Peyer's patch (tissue), 4 donors: ENCODE measurements around the gene MAD1L1. TPM values are rescaled to one million over a fixed set of nuclear protein-coding genes. Genes with fewer than 3 reads are reported as not detected.

Experiments
- DNase-seq, 3 donors: peaks; one replicate each; pipeline ENCODE4 v3.0.0-alpha.2; 2017 to 2019
- H3K27ac ChIP-seq, 4 donors: fragments of 200-600 bp; sonication (generic); one replicate each; pipeline ENCODE4 v1.5.1; 2016 to 2019
- H3K27me3 ChIP-seq, 2 donors: fragments of 200-600 bp; sonication (generic); one replicate each; pipeline ENCODE4 v1.5.1; 2019
- H3K36me3 ChIP-seq, 3 donors: fragments of 200-600 bp; sonication (generic); one replicate each; pipeline ENCODE4 v1.5.1; 2016 to 2019
- H3K4me1 ChIP-seq, 4 donors: fragments of 200-600 bp; sonication (generic); one replicate each; pipeline ENCODE4 v1.5.1; 2016 to 2019
- H3K4me3 ChIP-seq, 4 donors: fragments of 200-600 bp; sonication (generic); 1 replicate in 3 of 4; 2 replicates in 1 of 4; pipeline ENCODE4 v1.5.1; 2016 to 2019; ENCODE audit warnings: mild to moderate bottlenecking in 1 of 4
- H3K9me3 ChIP-seq, 4 donors: fragments of 200-600 bp; sonication (generic); one replicate each; pipeline ENCODE4 v1.5.1; 2016 to 2019; ENCODE audit warnings: mild to moderate bottlenecking in 1 of 4
- POLR2A ChIP-seq, 2 donors: fragments of 450-650 bp; IDR thresholded peaks; one replicate each; pipeline ENCODE4 v1.5.1; 2017; ENCODE audit warnings: antibody characterized with exemption in 2 of 2, mild to moderate bottlenecking in 2 of 2, moderate library complexity in 2 of 2
- total RNA-seq, 4 donors: library from RNA; depleted of rRNA; stranded (reverse); fragments of >200 nt; gene quantifications; one replicate each; pipeline ENCODE4 v1.1.0, GENCODE V29; 2016
- TF ChIP-seq, protein P1 (sequence below), 6 experiments: fragments of 450-650 bp in 4 of 6; fragments of 200-600 bp in 2 of 6; sonication (generic) in 1 of 6; IDR thresholded peaks; one replicate each; pipeline ENCODE4 v1.5.1; 2017 to 2019; ENCODE audit warnings: antibody characterized with exemption in 6 of 6, mild to moderate bottlenecking in 3 of 6, moderate library complexity in 1 of 6

MAD1L1 gene
- total RNA-seq, 4 donors from 2014 or later: 43.9 to 417 (median 59.1) TPM

DNA sequence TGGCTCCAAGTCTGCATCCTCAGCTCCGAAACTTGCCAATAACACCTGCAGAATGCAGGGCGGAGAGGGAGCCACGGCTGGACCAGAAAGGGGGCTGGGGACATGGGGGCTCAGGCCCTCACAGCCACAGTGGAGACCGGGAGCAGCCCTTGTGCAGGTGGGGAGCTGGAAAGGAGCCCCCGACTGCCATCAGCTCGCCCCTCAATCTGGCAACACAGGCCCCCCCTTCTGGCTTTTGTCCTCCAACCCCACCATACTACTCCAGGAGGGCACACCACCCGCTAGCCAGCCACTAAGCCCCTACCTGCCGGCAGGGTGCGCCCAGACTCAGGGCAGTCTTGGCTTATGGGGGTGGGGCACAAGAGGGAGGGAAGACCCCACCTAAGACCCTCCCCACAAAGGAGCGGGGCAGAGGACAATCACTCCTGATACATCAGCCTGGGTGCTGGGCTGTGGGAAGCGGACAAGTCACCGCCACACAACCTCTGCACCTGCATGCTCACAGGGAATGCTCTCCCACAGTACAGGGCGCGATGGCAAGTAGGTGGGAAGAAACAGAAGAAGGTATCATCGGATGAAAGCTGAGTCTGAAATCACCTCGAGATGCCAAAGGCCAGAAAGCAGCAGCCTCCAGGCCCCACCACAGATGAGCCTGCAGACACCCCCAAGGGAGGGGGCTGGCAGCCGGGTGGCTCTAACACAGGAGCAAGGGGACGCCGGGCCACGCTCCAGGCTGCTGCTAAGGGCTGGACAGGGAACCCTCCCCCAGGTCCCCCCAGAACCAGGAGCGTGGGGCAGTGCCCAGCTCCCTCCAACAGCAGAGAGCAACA, 297.4 kb downstream of the MAD1L1 start:
- no peak overlapping the region for H3K27ac ChIP-seq
- TF ChIP-seq, protein P1, sequence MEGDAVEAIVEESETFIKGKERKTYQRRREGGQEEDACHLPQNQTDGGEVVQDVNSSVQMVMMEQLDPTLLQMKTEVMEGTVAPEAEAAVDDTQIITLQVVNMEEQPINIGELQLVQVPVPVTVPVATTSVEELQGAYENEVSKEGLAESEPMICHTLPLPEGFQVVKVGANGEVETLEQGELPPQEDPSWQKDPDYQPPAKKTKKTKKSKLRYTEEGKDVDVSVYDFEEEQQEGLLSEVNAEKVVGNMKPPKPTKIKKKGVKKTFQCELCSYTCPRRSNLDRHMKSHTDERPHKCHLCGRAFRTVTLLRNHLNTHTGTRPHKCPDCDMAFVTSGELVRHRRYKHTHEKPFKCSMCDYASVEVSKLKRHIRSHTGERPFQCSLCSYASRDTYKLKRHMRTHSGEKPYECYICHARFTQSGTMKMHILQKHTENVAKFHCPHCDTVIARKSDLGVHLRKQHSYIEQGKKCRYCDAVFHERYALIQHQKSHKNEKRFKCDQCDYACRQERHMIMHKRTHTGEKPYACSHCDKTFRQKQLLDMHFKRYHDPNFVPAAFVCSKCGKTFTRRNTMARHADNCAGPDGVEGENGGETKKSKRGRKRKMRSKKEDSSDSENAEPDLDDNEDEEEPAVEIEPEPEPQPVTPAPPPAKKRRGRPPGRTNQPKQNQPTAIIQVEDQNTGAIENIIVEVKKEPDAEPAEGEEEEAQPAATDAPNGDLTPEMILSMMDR (IDR thresholded peaks at IDR 0.05): no peak
- no peak for TF ChIP-seq POLR2A (IDR thresholded peaks at IDR 0.05)
- peaks cover 0 to 10% (median 0%) of the 10 kb centered on the region in 4 donors for H3K4me1 ChIP-seq
- DNase-seq: no peak
- no peaks in the 10 kb centered on the region for H3K9me3 ChIP-seq
- H3K27me3 ChIP-seq: no peaks in the 10 kb centered on the region
- no peaks in the 10 kb centered on the region for H3K36me3 ChIP-seq
- H3K4me3 ChIP-seq: no peak overlapping the region

DNA sequence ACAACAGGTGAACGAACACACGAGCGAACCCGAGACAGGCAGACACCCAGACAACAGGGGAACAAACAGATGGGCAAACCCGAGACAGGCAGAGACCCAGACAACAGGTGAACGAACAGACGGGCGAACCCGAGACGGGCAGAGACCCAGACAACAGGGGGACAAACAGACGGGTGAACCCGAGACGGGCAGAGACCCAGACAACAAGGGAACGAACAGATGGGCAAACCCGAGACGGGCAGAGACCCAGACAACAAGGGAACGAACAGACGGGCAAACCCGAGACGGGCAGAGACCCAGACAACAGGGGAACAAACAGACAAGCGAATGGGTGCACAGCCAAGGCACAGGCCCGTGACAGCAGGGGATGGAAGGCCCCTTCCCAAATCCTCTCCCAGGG, 298.0 kb downstream of the MAD1L1 start:
- no peak for TF ChIP-seq POLR2A (IDR thresholded peaks at IDR 0.05)
- TF ChIP-seq, protein P1 (IDR thresholded peaks at IDR 0.05): no peak
- no peak overlapping the region for H3K4me3 ChIP-seq
- H3K27me3 ChIP-seq: no peaks in the 10 kb centered on the region
- no peak for DNase-seq
- H3K4me1 ChIP-seq: peaks cover 0 to 10% (median 0%) of the 10 kb centered on the region in 4 donors
- H3K9me3 ChIP-seq: no peaks in the 10 kb centered on the region
- H3K36me3 ChIP-seq: no peaks in the 10 kb centered on the region
- no peak overlapping the region for H3K27ac ChIP-seq

DNA sequence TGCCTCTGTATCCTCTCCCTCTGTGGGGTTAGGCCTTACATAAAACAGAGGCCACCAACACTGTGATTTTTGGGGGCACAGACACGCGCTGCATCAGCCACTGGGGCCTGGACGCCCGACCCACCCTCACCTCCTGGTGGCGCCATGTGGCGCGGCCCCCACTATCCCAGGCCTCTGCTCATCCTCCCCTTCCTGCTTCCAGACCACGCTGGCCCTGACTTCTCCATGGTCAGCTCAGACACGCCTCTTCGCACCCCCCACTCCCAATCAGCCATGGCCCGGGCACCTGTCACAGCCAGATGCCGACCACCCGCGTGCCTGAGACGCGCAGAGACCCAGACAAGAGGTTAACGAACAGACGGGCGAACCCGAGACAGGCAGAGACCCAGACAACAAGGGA, 298.7 kb downstream of the MAD1L1 start:
- DNase-seq: no peak
- no peak overlapping the region for H3K27ac ChIP-seq
- TF ChIP-seq, protein P1 (IDR thresholded peaks at IDR 0.05): no peak
- no peak for TF ChIP-seq POLR2A (IDR thresholded peaks at IDR 0.05)
- H3K27me3 ChIP-seq: no peaks in the 10 kb centered on the region
- no peaks in the 10 kb centered on the region for H3K9me3 ChIP-seq
- no peaks in the 10 kb centered on the region for H3K36me3 ChIP-seq
- H3K4me3 ChIP-seq: no peak overlapping the region
- H3K4me1 ChIP-seq: peaks cover 0 to 3% (median 0%) of the 10 kb centered on the region in 4 donors

DNA sequence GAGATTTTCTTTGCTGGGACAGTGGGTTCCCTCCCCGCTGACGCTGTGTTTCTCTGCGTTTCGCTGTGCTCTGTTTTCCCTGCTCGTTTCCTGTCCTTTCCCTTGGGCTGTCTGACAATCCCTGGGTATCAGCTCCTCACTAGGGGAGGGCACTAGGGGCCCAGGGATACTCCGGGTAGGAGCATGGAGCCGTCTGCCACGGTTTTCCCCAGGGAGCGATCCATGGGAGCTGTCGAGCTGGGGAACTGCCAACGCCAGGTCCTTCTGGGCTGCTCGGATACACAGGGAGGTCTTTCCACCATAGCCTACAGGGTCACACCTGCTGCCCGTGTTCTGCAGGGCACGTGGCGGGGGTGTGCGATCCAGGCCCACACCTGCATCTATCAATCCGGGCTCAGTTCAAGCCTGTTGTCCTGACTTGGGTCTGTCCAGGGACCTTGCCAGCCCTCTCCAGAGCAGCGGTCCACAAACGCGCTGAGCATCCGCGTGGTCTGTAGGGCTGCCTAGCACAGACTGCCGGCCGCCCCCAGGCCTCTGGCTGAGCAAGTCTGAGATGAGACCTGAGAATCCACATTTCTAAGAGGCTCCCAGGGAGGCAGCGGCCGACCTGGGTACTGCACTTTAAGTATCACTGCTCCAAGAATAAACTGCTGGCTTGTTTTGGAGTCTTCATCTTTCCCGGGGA, 299.5 kb downstream of the MAD1L1 start:
- Histone ChIP-seq H3K9me3 (no peaks in the 10 kb centered on the region), H3K4me1 (no peaks in the 10 kb centered on the region), H3K27me3 (no peaks in the 10 kb centered on the region), H3K4me3 (no peak overlapping the region), H3K27ac (no peak overlapping the region), H3K36me3 (no peaks in the 10 kb centered on the region)
- TF ChIP-seq, protein P1 (IDR thresholded peaks at IDR 0.05): no peak
- no peak for TF ChIP-seq POLR2A (IDR thresholded peaks at IDR 0.05)
- DNase-seq: no peak

DNA sequence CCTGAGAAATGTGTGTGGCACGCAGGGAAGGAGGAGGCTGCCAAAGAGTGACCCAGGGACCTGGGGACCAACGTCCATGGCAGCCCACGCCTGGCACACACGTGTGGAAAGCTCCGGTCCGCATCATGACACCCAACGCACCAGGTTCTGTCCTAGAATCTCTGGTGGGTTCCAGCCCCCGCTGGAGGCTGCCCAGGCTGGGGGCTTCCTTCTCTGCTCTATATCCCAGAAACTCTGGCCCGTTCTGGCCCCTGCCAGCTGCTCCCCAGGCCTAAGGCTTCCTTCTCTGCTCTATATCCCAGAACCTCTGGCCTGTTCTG, 300.8 kb downstream of the MAD1L1 start:
- no peaks in the 10 kb centered on the region for H3K9me3 ChIP-seq
- H3K36me3 ChIP-seq: no peaks in the 10 kb centered on the region
- H3K27me3 ChIP-seq: no peaks in the 10 kb centered on the region
- no peaks in the 10 kb centered on the region for H3K4me1 ChIP-seq
- TF ChIP-seq POLR2A (IDR thresholded peaks at IDR 0.05): no peak
- TF ChIP-seq, protein P1 (IDR thresholded peaks at IDR 0.05): no peak
- H3K4me3 ChIP-seq: no peak overlapping the region
- no peak for DNase-seq
- H3K27ac ChIP-seq: no peak overlapping the region
